Right lobe of liver (tissue), 6 donors: ENCODE measurements around the gene EIF2B5. TPM values are rescaled to one million over a fixed set of nuclear protein-coding genes. Genes with fewer than 3 reads are reported as not detected.
"Not testable (repeated sequence)": the region's sequence is repeated elsewhere in the genome, so short reads cannot be mapped to it uniquely, and the experiment has no call there.

Experiments used
- ATAC-seq, 4 donors: fragments of 200-7000 bp; cut with Tn5 transposase; one replicate each; pipeline ENCODE4 v1.9.1; 2020; ENCODE audit warnings: mild to moderate bottlenecking in 4 of 4, moderate library complexity in 4 of 4
- DNase-seq, 3 donors: peaks; one replicate each; pipeline ENCODE4 v3.0.0-alpha.2; 2020
- H3K27ac ChIP-seq, 3 donors: fragments of 200-600 bp; one replicate each; pipeline ENCODE4 v1.8.0; 2022
- H3K27me3 ChIP-seq, 2 donors: fragments of 200-600 bp; one replicate each; pipeline ENCODE4 v1.8.0; 2022
- H3K36me3 ChIP-seq, 4 donors: fragments of 200-600 bp; sonication (generic) in 1 of 4; one replicate each; pipeline versions ENCODE4 v1.5.1 to v1.8.0; 2017 to 2022; ENCODE audit warnings: control low read depth in 1 of 4
- H3K4me1 ChIP-seq, 4 donors: fragments of 200-600 bp; sonication (generic) in 1 of 4; one replicate each; pipeline versions ENCODE4 v1.5.1 to v1.8.0; 2017 to 2022; ENCODE audit warnings: control low read depth in 1 of 4
- H3K4me3 ChIP-seq, 3 donors: fragments of 200-600 bp; one replicate each; pipeline ENCODE4 v1.8.0; 2022
- H3K9me3 ChIP-seq, 4 donors: fragments of 200-600 bp; sonication (generic) in 1 of 4; one replicate each; pipeline versions ENCODE4 v1.5.1 to v1.8.0; 2017 to 2022; ENCODE audit warnings: control low read depth in 1 of 4
- CTCF ChIP-seq, 4 donors: fragments of 200-600 bp in 3 of 4; fragments of 450-650 bp in 1 of 4; IDR thresholded peaks; one replicate each; pipeline versions ENCODE4 v1.5.1 to v1.8.0; 2016 to 2022; ENCODE audit warnings: antibody characterized with exemption in 4 of 4, mild to moderate bottlenecking in 2 of 4
- POLR2A ChIP-seq: fragments of 450-650 bp; IDR thresholded peaks from one replicate; pipeline ENCODE4 v1.6.1; 2017; ENCODE audit warnings: antibody characterized with exemption, mild to moderate bottlenecking
- WGBS: methylation state at CpG from one replicate; pipeline ENCODE4 v1.1.6; 2018; ENCODE audit warnings: low coverage, low lambda C conversion rate; ENCODE audit not compliant: insufficient coverage; ENCODE audit errors: missing lambda C conversion rate; 5-methylcytosine and 5-hydroxymethylcytosine counted together
- intact Hi-C, 2 donors: fragments of 100-400 bp; cut with DNase I; formaldehyde crosslinking; loops; one replicate each; pipeline versions ENCODE4 v1.11.2 to v1.14.1; 2022
- total RNA-seq, 6 experiments: library from RNA; depleted of rRNA in 2 of 6; stranded (reverse); fragments of >200 nt in 2 of 6; fragmentation: NEBNext Ultra II Directional in 3 of 6; extraction: Animal tissue kit (Norgen Biotek cat#: 25700) in 3 of 6; gene quantifications; one replicate each; pipeline versions ENCODE4 v1.1.0 to v1.2.4, GENCODE V29; 2016 to 2023
- donor health status: DM: no; HTN: yes; CAD: no.
- donor health status: DM: no; HTN: no; CAD: no.
- donor health status: DM: no; HTN: no; CAD: no.
- donor health status: DM: no; HTN: yes; CAD: no.
- donor health status: DM: no; HTN: yes; CAD: no.

EIF2B5 gene
- total RNA-seq, 6 experiments from 2014 or later: 16.7 to 25.6 (median 20.5) TPM

DNA sequence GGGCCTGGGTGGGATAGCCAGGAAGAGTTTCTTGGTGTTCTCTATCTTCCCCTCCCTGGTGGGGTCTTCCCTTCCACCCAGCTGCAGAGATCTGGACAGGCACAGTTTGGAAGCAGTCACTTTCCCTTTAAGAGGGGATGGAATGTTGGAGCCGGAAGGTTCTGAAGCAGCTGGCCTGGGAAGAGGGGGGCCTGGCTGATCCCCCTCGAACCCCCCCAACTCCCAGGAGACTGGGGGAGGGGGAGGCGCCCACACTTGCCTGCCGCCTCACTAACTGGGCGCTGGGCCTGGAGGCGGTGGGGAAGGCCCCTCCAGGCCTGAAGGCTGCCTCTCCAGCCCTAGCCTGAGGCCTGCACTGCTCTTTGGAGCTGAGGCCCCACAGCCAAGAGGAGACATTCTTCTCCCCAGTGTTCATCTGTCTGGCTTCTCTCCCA, 21.4 kb downstream of the EIF2B5 start:
- DNase-seq (peak in 1 of 3 donors; percentile 42), ATAC-seq (peak; percentile 33 to 44 (median 40))
- H3K27ac ChIP-seq: peak overlapping the region; percentile 54 to 75 (median 62)
- no peaks in the 10 kb centered on the region for H3K36me3 ChIP-seq
- H3K4me1 ChIP-seq: peaks cover 0 to 28% (median 11%) of the 10 kb centered on the region in 4 donors
- no peaks in the 10 kb centered on the region for H3K9me3 ChIP-seq
- WGBS: no CpG with 5 or more reads among the region's 6 CpGs
- no peaks in the 10 kb centered on the region for H3K27me3 ChIP-seq
- peak overlapping the region; percentile 86 to 93 (median 93) for H3K4me3 ChIP-seq
- intact Hi-C loops: no loop called here
- TF ChIP-seq CTCF (IDR thresholded peaks at IDR 0.05): no peak
- TF ChIP-seq POLR2A: no peak

DNA sequence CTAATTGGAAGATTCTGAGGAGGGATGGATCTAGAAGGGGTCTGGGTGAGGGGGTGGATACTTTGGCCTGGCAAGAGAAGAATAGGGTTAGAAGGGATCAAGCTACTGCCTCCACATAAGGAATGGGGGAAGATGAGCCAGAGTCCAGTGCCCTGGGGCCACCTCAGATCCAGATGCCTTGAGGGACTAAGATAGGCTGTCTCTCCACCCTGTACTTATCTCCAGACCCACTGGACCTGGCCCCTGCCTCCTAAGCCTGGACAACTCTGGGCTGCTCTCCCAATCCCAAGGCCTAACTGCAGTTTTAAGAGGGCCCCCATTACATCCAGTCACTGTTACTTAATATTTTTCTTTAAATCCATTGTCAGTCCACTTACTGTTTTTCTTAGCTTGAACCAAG, 22.0 kb downstream of the EIF2B5 start:
- peaks cover 0 to 28% (median 11%) of the 10 kb centered on the region in 4 donors for H3K4me1 ChIP-seq
- TF ChIP-seq POLR2A (no peak), CTCF (IDR thresholded peaks at IDR 0.05) (no peak)
- no peaks in the 10 kb centered on the region for H3K9me3 ChIP-seq

GRCh38 chr3:184158404-184158803, 23.2 kb downstream of the EIF2B5 start:
- no peaks in the 10 kb centered on the region for H3K27me3 ChIP-seq
- no peak for TF ChIP-seq POLR2A
- TF ChIP-seq CTCF (IDR thresholded peaks at IDR 0.05): no peak
- no peak for ATAC-seq
- intact Hi-C loops: no loop called here
- DNase-seq: no peak
- H3K27ac ChIP-seq: no peak overlapping the region
- peaks cover 0 to 28% (median 11%) of the 10 kb centered on the region in 4 donors for H3K4me1 ChIP-seq
- peaks cover 0 to 4% (median 0%) of the 10 kb centered on the region in 4 donors for H3K36me3 ChIP-seq
- 53% methylated on average over 4 of the region's 4 CpGs for WGBS
- no peaks in the 10 kb centered on the region for H3K9me3 ChIP-seq
- H3K4me3 ChIP-seq: no peak overlapping the region

More for the DNA sequence above, 22.0 kb downstream of the EIF2B5 start:
- Histone ChIP-seq H3K27ac (peak overlapping the region in 1 of 3 donors; percentile 54), H3K27me3 (no peaks in the 10 kb centered on the region), H3K4me3 (peak overlapping the region; percentile 86 to 93 (median 93)), H3K36me3 (peaks cover 0 to 3% (median 0%) of the 10 kb centered on the region in 4 donors)
- intact Hi-C loops: no loop called here
- DNase-seq: no peak
- ATAC-seq: no peak

GRCh38 chr3:184160456-184160855, 25.3 kb downstream of the EIF2B5 start:
- H3K27me3 ChIP-seq: no peaks in the 10 kb centered on the region
- no peak overlapping the region for H3K4me3 ChIP-seq
- H3K9me3 ChIP-seq: no peaks in the 10 kb centered on the region
- peaks cover 0 to 24% (median 11%) of the 10 kb centered on the region in 4 donors for H3K4me1 ChIP-seq
- DNase-seq (no peak), ATAC-seq (peak in 3 of 4 donors; percentile 17 to 35 (median 34))
- no peak for TF ChIP-seq CTCF (IDR thresholded peaks at IDR 0.05)
- no peak for TF ChIP-seq POLR2A
- intact Hi-C loops: loop anchor here in 1 of 2 donors (10.0 kb wide), 1 partner anchor 144 kb away; no protein-coding TSS in a partner anchor
- WGBS: 67% methylated on average over 1 of the region's 2 CpGs
- peaks cover under 1 to 19% (median 5%) of the 10 kb centered on the region in 4 donors for H3K36me3 ChIP-seq
- H3K27ac ChIP-seq: no peak overlapping the region

DNA sequence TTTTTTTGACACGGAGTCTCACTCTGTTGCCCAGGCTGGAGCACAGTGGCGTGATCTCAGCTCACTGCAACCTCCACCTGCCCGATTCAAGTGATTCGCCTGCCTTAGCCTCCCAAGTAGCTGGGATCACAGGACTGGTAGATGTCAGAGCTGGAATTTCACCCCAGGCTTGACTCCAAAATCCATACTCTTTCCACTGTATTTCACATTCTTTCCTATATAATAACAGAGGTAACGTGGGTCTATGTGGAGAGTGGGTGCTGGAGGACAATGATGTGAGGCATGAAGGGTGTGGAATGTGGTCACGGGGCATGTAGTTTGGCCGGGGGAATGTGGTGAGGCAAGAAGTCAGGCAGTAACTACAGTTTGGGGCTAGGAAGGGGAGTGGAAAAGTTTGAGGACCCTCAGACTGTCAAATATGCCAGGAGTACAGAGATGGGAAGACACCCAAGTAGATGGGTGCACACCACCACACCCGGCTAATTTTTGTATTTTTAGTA, 27.5 kb downstream of the EIF2B5 start:
- Histone ChIP-seq H3K36me3 (peaks cover 7 to 39% (median 11%) of the 10 kb centered on the region in 4 donors), H3K4me1 (peaks cover 0 to 16% (median 5%) of the 10 kb centered on the region in 4 donors)
- not testable (repeated sequence) for H3K27me3 ChIP-seq, H3K27ac ChIP-seq, H3K4me3 ChIP-seq, ATAC-seq, H3K9me3 ChIP-seq, DNase-seq
- intact Hi-C loops: loop anchor here in 1 of 2 donors (10.0 kb wide), 1 partner anchor 142 kb away; no protein-coding TSS in a partner anchor
- WGBS: 71% methylated on average over 7 of the region's 8 CpGs
